HCT116 (cell line): ENCODE results near the gene SOBP. TPM values are rescaled to one million over a fixed set of nuclear protein-coding genes. Genes with fewer than 3 reads are reported as not detected.
"Not testable (repeated sequence)": the region's sequence is repeated elsewhere in the genome, so short reads cannot be mapped to it uniquely, and the experiment has no call there.

Source experiments
- ATAC-seq: fragments of 200-7000 bp; cut with Tn5 transposase; 2 replicates; pipeline ENCODE4 v1.9.1; 2020; ENCODE audit warnings: mild to moderate bottlenecking, moderate library complexity
- BruUV-seq: library from RNA; stranded (reverse); fragments of 400-500 nt; replicated peaks from 2 replicates; lab custom pipeline; 2021; lab: Mats Ljungman, UMichigan
- CTCF ChIA-PET: fragments of 300-600 bp; sonication (Branson Sonifier 250); formaldehyde crosslinking; loops from one replicate; lab custom pipeline; 2021; ENCODE audit warnings: antibody characterized with exemption; lab: Charles Lee
- POLR2A ChIA-PET: fragments of 300-600, 350-600 bp; sonication (Branson Sonifier 250); formaldehyde crosslinking; loops from one replicate; lab custom pipeline; 2021; ENCODE audit warnings: antibody characterized with exemption; lab: Charles Lee
- RAD21 ChIA-PET, 2 experiments: fragments of 300-600 bp; sonication (Branson Sonifier 250); formaldehyde crosslinking; loops; one replicate each; lab custom pipeline; 2023; ENCODE audit warnings: low total read pairs in 2 of 2; ENCODE audit not compliant: uncharacterized antibody in 2 of 2, unreplicated experiment in 2 of 2, low non-redundant PET in 1 of 2; lab: Charles Lee
- DNase-seq: peaks from one replicate; pipeline ENCODE4 v3.0.0-alpha.2; 2010; ENCODE audit warnings: low read depth, low spot score
- H2AFZ ChIP-seq: fragments of 200-600 bp; shearing (Covaris generic), sonication (generic); 2 replicates; pipeline ENCODE4 v1.6.1; 2017; ENCODE audit warnings: low read depth, mixed run types, mixed read lengths, antibody characterized with exemption, low read length; ENCODE audit not compliant: poor library complexity, severe bottlenecking
- H3K27ac ChIP-seq: 2 replicates; pipeline ENCODE4 v1.5.1; 2012; ENCODE audit warnings: low read depth, low read length
- H3K27me3 ChIP-seq: fragments of 200-600 bp; sonication (generic); 2 replicates; pipeline ENCODE4 v1.6.1; 2016; ENCODE audit warnings: mixed run types, low read length, mixed read lengths; ENCODE audit not compliant: insufficient read depth
- H3K36me3 ChIP-seq, 2 experiments: fragments of 200-500 bp in 1 of 2; fragments of 200-600 bp in 1 of 2; sonication (Bioruptor generic) in 1 of 2; sonication (generic) in 1 of 2; 2 replicates each; pipeline versions ENCODE4 v1.5.1 to v1.6.1; 2014 to 2016; ENCODE audit warnings: low read length in 2 of 2, inconsistent platforms in 1 of 2, mixed read lengths in 1 of 2, mixed run types in 1 of 2; ENCODE audit not compliant: insufficient read depth in 2 of 2, control insufficient read depth in 1 of 2
- H3K4me1 ChIP-seq, 2 experiments: fragments of 200-600 bp in 1 of 2; sonication (generic) in 1 of 2; 2 replicates each; pipeline versions ENCODE4 v1.5.1 to v1.6.1; 2012 to 2017; ENCODE audit warnings: low read length in 2 of 2, inconsistent platforms in 1 of 2, mild to moderate bottlenecking in 1 of 2, mixed read lengths in 1 of 2, mixed run types in 1 of 2, moderate library complexity in 1 of 2; ENCODE audit not compliant: insufficient read depth in 2 of 2, control insufficient read depth in 1 of 2
- H3K4me2 ChIP-seq: fragments of 200-600 bp; sonication (generic); 2 replicates; pipeline ENCODE4 v1.6.1; 2017; ENCODE audit warnings: mixed run types, low read length, mixed read lengths
- H3K4me3 ChIP-seq, 2 experiments: fragments of 200-600 bp in 1 of 2; sonication (generic) in 1 of 2; replicated peaks in 1 of 2; 2 replicates each; pipeline ENCODE4 v1.5.1; 2011 to 2016; ENCODE audit warnings: low read length in 2 of 2, control low read depth in 1 of 2, low read depth in 1 of 2, mild to moderate bottlenecking in 1 of 2, mixed read lengths in 1 of 2, mixed run types in 1 of 2
- H3K79me2 ChIP-seq: fragments of 200-600 bp; sonication (generic); 2 replicates; pipeline ENCODE4 v1.6.1; 2017; ENCODE audit warnings: mild to moderate bottlenecking, mixed run types, low read length, moderate library complexity, mixed read lengths; ENCODE audit not compliant: insufficient read depth
- H3K9ac ChIP-seq: fragments of 200-600 bp; sonication (generic); 2 replicates; pipeline ENCODE4 v1.6.1; 2016; ENCODE audit warnings: low read length, mixed read lengths
- H3K9me2 ChIP-seq: fragments of 200-600 bp; sonication (generic), shearing (Covaris generic); 2 replicates; pipeline ENCODE4 v1.6.1; 2017; ENCODE audit warnings: mixed run types, mild to moderate bottlenecking, moderate library complexity; ENCODE audit not compliant: insufficient read depth
- H3K9me3 ChIP-seq, 2 experiments: fragments of 200-500 bp in 1 of 2; fragments of 200-600 bp in 1 of 2; sonication (Bioruptor generic) in 1 of 2; sonication (generic) in 1 of 2; 2 replicates each; pipeline ENCODE4 v1.6.1; 2014 to 2017; ENCODE audit warnings: low read length in 2 of 2, mixed read lengths in 2 of 2, inconsistent platforms in 1 of 2, low read depth in 1 of 2, mild to moderate bottlenecking in 1 of 2, mixed run types in 1 of 2, moderate library complexity in 1 of 2; ENCODE audit not compliant: control insufficient read depth in 1 of 2, insufficient read depth in 1 of 2
- H4K20me1 ChIP-seq: fragments of 200-600 bp; sonication (generic), shearing (Covaris generic); 2 replicates; pipeline ENCODE4 v1.6.1; 2017; ENCODE audit warnings: mixed run types, mild to moderate bottlenecking, moderate library complexity; ENCODE audit not compliant: insufficient read depth
- CBX3 ChIP-seq: IDR thresholded peaks from 2 replicates; pipeline ENCODE4 v1.6.1; 2012; ENCODE audit warnings: low read depth
- CEBPB ChIP-seq: IDR thresholded peaks from 2 replicates; pipeline ENCODE4 v1.6.1; 2012; ENCODE audit warnings: low read depth
- CTCF ChIP-seq, 3 experiments: fragments of 200-600 bp in 1 of 3; sonication (generic) in 1 of 3; IDR thresholded peaks in 2 of 3; conservative IDR thresholded peaks in 1 of 3; 2 replicates each; pipeline ENCODE4 v1.5.1; 2012 to 2017; ENCODE audit warnings: low read depth in 2 of 3, low read length in 2 of 3, antibody characterized with exemption in 1 of 3, borderline replicate concordance in 1 of 3, control low read depth in 1 of 3, mild to moderate bottlenecking in 1 of 3, mixed read lengths in 1 of 3, mixed run types in 1 of 3, moderate library complexity in 1 of 3; ENCODE audit not compliant: insufficient read depth in 1 of 3
- ELF1 ChIP-seq: IDR thresholded peaks from 2 replicates; pipeline ENCODE4 v1.6.1; 2012; ENCODE audit warnings: low read depth, borderline replicate concordance
- EZH2 ChIP-seq: fragments of 200-600 bp; sonication (generic); IDR thresholded peaks from 2 replicates; pipeline ENCODE4 v1.6.1; 2017; ENCODE audit warnings: antibody characterized with exemption, mixed run types
- EZH2phosphoT487 ChIP-seq: fragments of 200-600 bp; IDR thresholded peaks from 2 replicates; pipeline ENCODE4 v1.6.1; 2018; ENCODE audit warnings: antibody characterized with exemption, borderline replicate concordance
- FOSL1 ChIP-seq: IDR thresholded peaks from 2 replicates; pipeline ENCODE4 v1.6.1; 2012; ENCODE audit warnings: low read depth
- JUND ChIP-seq: IDR thresholded peaks from 2 replicates; pipeline ENCODE4 v1.6.1; 2012
- POLR2A ChIP-seq: IDR thresholded peaks from 2 replicates; pipeline ENCODE4 v1.7.0; 2011; ENCODE audit warnings: borderline replicate concordance; ENCODE audit not compliant: insufficient read depth, insufficient read length; ENCODE audit errors: extremely low read depth
- POLR2AphosphoS5 ChIP-seq: IDR thresholded peaks from 2 replicates; pipeline ENCODE4 v1.6.1; 2011; ENCODE audit warnings: mild to moderate bottlenecking, low read depth, low read length, moderate library complexity
- RAD21 ChIP-seq: IDR thresholded peaks from 2 replicates; pipeline ENCODE4 v1.6.1; 2012; ENCODE audit warnings: low read depth, mild to moderate bottlenecking
- SIN3A ChIP-seq: IDR thresholded peaks from 2 replicates; pipeline ENCODE4 v1.6.1; 2012; ENCODE audit warnings: low read depth
- SP1 ChIP-seq: IDR thresholded peaks from 2 replicates; pipeline ENCODE4 v1.6.1; 2012; ENCODE audit warnings: low read depth
- SRF ChIP-seq: IDR thresholded peaks from 2 replicates; pipeline ENCODE4 v1.6.1; 2012; ENCODE audit warnings: low read depth
- YY1 ChIP-seq: IDR thresholded peaks from 2 replicates; pipeline ENCODE4 v1.6.1; 2011; ENCODE audit warnings: low read length, low read depth, moderate library complexity, mild to moderate bottlenecking; ENCODE audit not compliant: insufficient replicate concordance; ENCODE audit errors: extremely low read depth
- ZFX ChIP-seq: fragments of 450-650 bp; IDR thresholded peaks from 2 replicates; pipeline ENCODE4 v1.6.1; 2017
- ZNF274 ChIP-seq: fragments of 200-500 bp; sonication (Bioruptor generic); IDR thresholded peaks from 2 replicates; pipeline ENCODE4 v1.6.1; 2014; ENCODE audit warnings: mild to moderate bottlenecking, low read depth, low read length, inconsistent platforms
- intact Hi-C: fragments of 100-400 bp; cut with micrococcal nuclease; formaldehyde crosslinking; loops from 2 replicates; pipeline ENCODE4 v1.10.0; 2022
- total RNA-seq: library from RNA; stranded (reverse); gene quantifications from one replicate; pipeline ENCODE4 v1.2.1, GENCODE V29; 2021; ENCODE audit not compliant: unreplicated experiment
- TF ChIP-seq, protein P1 (sequence below): IDR thresholded peaks from 2 replicates; pipeline ENCODE4 v1.6.1; 2012
- TF ChIP-seq, protein P2 (sequence below): IDR thresholded peaks from 2 replicates; pipeline ENCODE4 v1.6.1; 2012; ENCODE audit warnings: low read depth

SOBP gene
- total RNA-seq, 1 experiment from 2014 or later: 2.6 TPM

- DNase-seq, POLR2A ChIA-PET, H3K9ac ChIP-seq: not testable (repeated sequence)
These were observed 63.2 kb downstream of the SOBP start for GRCh38 chr6:107553121-107553520.

GRCh38 chr6:107554326-107554725, 64.4 kb downstream of the SOBP start:
- CTCF ChIA-PET: no interaction called here
- TF ChIP-seq CBX3 (no peak), ZNF274 (no peak), RAD21 (no peak), POLR2AphosphoS5 (no peak), CTCF (IDR thresholded peaks at IDR 0.05 in 2 of 3, conservative IDR thresholded peaks at IDR 0.05 in 1 of 3; ENCODE audit: borderline replicate concordance in 1 of 3, insufficient read depth in 1 of 3, low read depth in 2 of 3, low read length in 2 of 3) (no peak), SRF (no peak), SIN3A (no peak), CEBPB (no peak), SP1 (no peak), POLR2A (no peak), EZH2phosphoT487 (no peak), ELF1 (no peak), ZFX (no peak), YY1 (no peak), JUND (no peak), FOSL1 (no peak), EZH2 (no peak)
- TF ChIP-seq, protein P1, sequence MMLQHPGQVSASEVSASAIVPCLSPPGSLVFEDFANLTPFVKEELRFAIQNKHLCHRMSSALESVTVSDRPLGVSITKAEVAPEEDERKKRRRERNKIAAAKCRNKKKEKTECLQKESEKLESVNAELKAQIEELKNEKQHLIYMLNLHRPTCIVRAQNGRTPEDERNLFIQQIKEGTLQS: no peak
- TF ChIP-seq, protein P2, sequence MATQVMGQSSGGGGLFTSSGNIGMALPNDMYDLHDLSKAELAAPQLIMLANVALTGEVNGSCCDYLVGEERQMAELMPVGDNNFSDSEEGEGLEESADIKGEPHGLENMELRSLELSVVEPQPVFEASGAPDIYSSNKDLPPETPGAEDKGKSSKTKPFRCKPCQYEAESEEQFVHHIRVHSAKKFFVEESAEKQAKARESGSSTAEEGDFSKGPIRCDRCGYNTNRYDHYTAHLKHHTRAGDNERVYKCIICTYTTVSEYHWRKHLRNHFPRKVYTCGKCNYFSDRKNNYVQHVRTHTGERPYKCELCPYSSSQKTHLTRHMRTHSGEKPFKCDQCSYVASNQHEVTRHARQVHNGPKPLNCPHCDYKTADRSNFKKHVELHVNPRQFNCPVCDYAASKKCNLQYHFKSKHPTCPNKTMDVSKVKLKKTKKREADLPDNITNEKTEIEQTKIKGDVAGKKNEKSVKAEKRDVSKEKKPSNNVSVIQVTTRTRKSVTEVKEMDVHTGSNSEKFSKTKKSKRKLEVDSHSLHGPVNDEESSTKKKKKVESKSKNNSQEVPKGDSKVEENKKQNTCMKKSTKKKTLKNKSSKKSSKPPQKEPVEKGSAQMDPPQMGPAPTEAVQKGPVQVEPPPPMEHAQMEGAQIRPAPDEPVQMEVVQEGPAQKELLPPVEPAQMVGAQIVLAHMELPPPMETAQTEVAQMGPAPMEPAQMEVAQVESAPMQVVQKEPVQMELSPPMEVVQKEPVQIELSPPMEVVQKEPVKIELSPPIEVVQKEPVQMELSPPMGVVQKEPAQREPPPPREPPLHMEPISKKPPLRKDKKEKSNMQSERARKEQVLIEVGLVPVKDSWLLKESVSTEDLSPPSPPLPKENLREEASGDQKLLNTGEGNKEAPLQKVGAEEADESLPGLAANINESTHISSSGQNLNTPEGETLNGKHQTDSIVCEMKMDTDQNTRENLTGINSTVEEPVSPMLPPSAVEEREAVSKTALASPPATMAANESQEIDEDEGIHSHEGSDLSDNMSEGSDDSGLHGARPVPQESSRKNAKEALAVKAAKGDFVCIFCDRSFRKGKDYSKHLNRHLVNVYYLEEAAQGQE: no peak

More at GRCh38 chr6:107553121-107553520, 63.2 kb downstream of the SOBP start:
- intact Hi-C loops, CTCF ChIA-PET, H3K79me2 ChIP-seq, H2AFZ ChIP-seq, H4K20me1 ChIP-seq, RAD21 ChIA-PET, H3K9me2 ChIP-seq, H3K9me3 ChIP-seq, H3K4me1 ChIP-seq, H3K4me2 ChIP-seq, ATAC-seq, H3K27ac ChIP-seq, BruUV-seq, H3K4me3 ChIP-seq, H3K27me3 ChIP-seq, H3K36me3 ChIP-seq: not testable (repeated sequence)

More at GRCh38 chr6:107554326-107554725, 64.4 kb downstream of the SOBP start:
- Histone ChIP-seq H3K4me1 (no peaks in the 10 kb centered on the region), H3K9ac (no peak overlapping the region), H4K20me1 (no peaks in the 10 kb centered on the region), H3K27ac (no peak overlapping the region), H3K36me3 (no peaks in the 10 kb centered on the region), H3K79me2 (no peaks in the 10 kb centered on the region), H3K9me3 (no peaks in the 10 kb centered on the region), H3K4me2 (no peak overlapping the region), H2AFZ (no peak overlapping the region), H3K4me3 (no peak overlapping the region), H3K27me3 (no peaks in the 10 kb centered on the region), H3K9me2 (no peaks in the 10 kb centered on the region; the same call in 1 of the 2 replicates)
- BruUV-seq: no TSS peak
- intact Hi-C loops: no loop called here
- ChIA-PET POLR2A (no interaction called here), RAD21 (no interaction called here)
- no peak for DNase-seq
- ATAC-seq: no peak
